ENCODE data around the gene WIPF1.
A peak's percentile ranks its signal among the peaks of the same experiment; 100 is the strongest.
"Not testable (repeated sequence)": the region's sequence is repeated elsewhere in the genome, so short reads cannot be mapped to it uniquely, and the experiment has no call there.

WIPF1 gene

GRCh38 chr2:174552880-174553279 lies 44.7 kb downstream of the WIPF1 start:
- no peaks in the 10 kb centered on the region for H3K9me3 Mint-ChIP-seq
- H3K27ac Mint-ChIP-seq: peak overlapping the region; percentile 89 to 91
- no peaks in the 10 kb centered on the region for H3K27me3 Mint-ChIP-seq
- ATAC-seq (replicated peaks): no peak
- DNase-seq: no peak
- H3K4me1 Mint-ChIP-seq (ENCODE audit: low read depth in 2 of 2): peaks cover 22 to 30% of the 10 kb centered on the region in 2 donors
- peak overlapping the region; percentile 25 to 37 for H3K4me3 Mint-ChIP-seq
- peaks cover 22% of the 10 kb centered on the region for H3K36me3 Mint-ChIP-seq (ENCODE audit: insufficient read depth)

GRCh38 chr2:174551697-174552096 lies 45.9 kb downstream of the WIPF1 start:
- H3K36me3 Mint-ChIP-seq (ENCODE audit: insufficient read depth): peaks cover 14% of the 10 kb centered on the region
- peak overlapping the region; percentile 89 to 91 for H3K27ac Mint-ChIP-seq
- DNase-seq: no peak
- no peak for ATAC-seq (replicated peaks)
- no peaks in the 10 kb centered on the region for H3K9me3 Mint-ChIP-seq
- H3K4me3 Mint-ChIP-seq: no peak overlapping the region
- H3K27me3 Mint-ChIP-seq: no peaks in the 10 kb centered on the region
- peaks cover 26 to 30% of the 10 kb centered on the region in 2 donors for H3K4me1 Mint-ChIP-seq (ENCODE audit: low read depth in 2 of 2)

- H3K4me3 Mint-ChIP-seq; H3K27me3 Mint-ChIP-seq; DNase-seq; H3K9me3 Mint-ChIP-seq; ATAC-seq (replicated peaks); H3K27ac Mint-ChIP-seq; H3K36me3 Mint-ChIP-seq (ENCODE audit: insufficient read depth): not testable (repeated sequence)
- H3K4me1 Mint-ChIP-seq (ENCODE audit: low read depth in 2 of 2): peaks cover 16 to 18% of the 10 kb centered on the region in 2 donors
These were observed 49.0 kb downstream of the WIPF1 start for GRCh38 chr2:174548646-174549045.

- not testable (repeated sequence) for H3K27ac Mint-ChIP-seq; DNase-seq; H3K9me3 Mint-ChIP-seq; ATAC-seq (replicated peaks); H3K36me3 Mint-ChIP-seq (ENCODE audit: insufficient read depth); H3K27me3 Mint-ChIP-seq; H3K4me3 Mint-ChIP-seq
- H3K4me1 Mint-ChIP-seq (ENCODE audit: low read depth in 2 of 2): peaks cover 16 to 19% of the 10 kb centered on the region in 2 donors
These were observed 49.6 kb downstream of the WIPF1 start for GRCh38 chr2:174548021-174548420.

- Mint-ChIP-seq H3K27me3 (no peaks in the 10 kb centered on the region), H3K27ac (peak overlapping the region in 1 of 2 donors; percentile 28), H3K4me1 (ENCODE audit: low read depth in 2 of 2) (peaks cover 9 to 10% of the 10 kb centered on the region in 2 donors), H3K9me3 (no peaks in the 10 kb centered on the region), H3K4me3 (peak overlapping the region in 1 of 2 donors; percentile 37), H3K36me3 (ENCODE audit: insufficient read depth) (peaks cover 4% of the 10 kb centered on the region)
- ATAC-seq (replicated peaks) (peak; percentile 66), DNase-seq (peak; percentile 11 to 16 (median 14))
These were observed 50.8 kb downstream of the WIPF1 start for GRCh38 chr2:174546519-174547506.

GRCh38 chr2:174545240-174545639 lies 52.4 kb downstream of the WIPF1 start:
- H3K36me3 Mint-ChIP-seq (ENCODE audit: insufficient read depth): no peaks in the 10 kb centered on the region
- H3K9me3 Mint-ChIP-seq: no peaks in the 10 kb centered on the region
- H3K4me1 Mint-ChIP-seq (ENCODE audit: low read depth in 2 of 2): peaks cover 6 to 8% of the 10 kb centered on the region in 2 donors
- no peak overlapping the region for H3K4me3 Mint-ChIP-seq
- no peaks in the 10 kb centered on the region for H3K27me3 Mint-ChIP-seq
- ATAC-seq (replicated peaks) (no peak), DNase-seq (no peak)
- no peak overlapping the region for H3K27ac Mint-ChIP-seq

GRCh38 chr2:174544802-174545201 lies 52.8 kb downstream of the WIPF1 start:
- H3K4me1 Mint-ChIP-seq (ENCODE audit: low read depth in 2 of 2): peaks cover 5 to 8% of the 10 kb centered on the region in 2 donors
- peak overlapping the region in 1 of 2 donors; percentile 48 for H3K27ac Mint-ChIP-seq
- H3K27me3 Mint-ChIP-seq: no peaks in the 10 kb centered on the region
- no peaks in the 10 kb centered on the region for H3K9me3 Mint-ChIP-seq
- DNase-seq (no peak), ATAC-seq (replicated peaks) (no peak)
- no peak overlapping the region for H3K4me3 Mint-ChIP-seq
- no peaks in the 10 kb centered on the region for H3K36me3 Mint-ChIP-seq (ENCODE audit: insufficient read depth)

- Mint-ChIP-seq H3K27ac (peak overlapping the region in 1 of 2 donors; percentile 48), H3K4me1 (ENCODE audit: low read depth in 2 of 2) (peaks cover 4 to 8% of the 10 kb centered on the region in 2 donors), H3K36me3 (ENCODE audit: insufficient read depth) (no peaks in the 10 kb centered on the region), H3K4me3 (no peak overlapping the region), H3K9me3 (no peaks in the 10 kb centered on the region), H3K27me3 (no peaks in the 10 kb centered on the region)
- DNase-seq (no peak), ATAC-seq (replicated peaks) (no peak)
These were observed 53.4 kb downstream of the WIPF1 start for GRCh38 chr2:174544156-174544555.

GRCh38 chr2:174540893-174541292 lies 56.7 kb downstream of the WIPF1 start:
- Mint-ChIP-seq H3K4me3 (no peak overlapping the region), H3K9me3 (no peaks in the 10 kb centered on the region), H3K4me1 (ENCODE audit: low read depth in 2 of 2) (peaks cover 0 to 8% of the 10 kb centered on the region in 2 donors), H3K36me3 (ENCODE audit: insufficient read depth) (no peaks in the 10 kb centered on the region), H3K27ac (no peak overlapping the region), H3K27me3 (peaks cover 4 to 7% of the 10 kb centered on the region in 2 donors)
- ATAC-seq (replicated peaks): no peak
- no peak for DNase-seq

GRCh38 chr2:174535757-174536703 lies 61.6 kb downstream of the WIPF1 start:
- ATAC-seq (replicated peaks) (no peak), DNase-seq (no peak)
- peaks cover 11 to 20% of the 10 kb centered on the region in 2 donors for H3K27me3 Mint-ChIP-seq
- H3K27ac Mint-ChIP-seq: no peak overlapping the region
- H3K4me3 Mint-ChIP-seq: no peak overlapping the region
- no peaks in the 10 kb centered on the region for H3K36me3 Mint-ChIP-seq (ENCODE audit: insufficient read depth)
- no peaks in the 10 kb centered on the region for H3K9me3 Mint-ChIP-seq
- H3K4me1 Mint-ChIP-seq (ENCODE audit: low read depth in 2 of 2): no peaks in the 10 kb centered on the region

- Mint-ChIP-seq H3K9me3 (no peaks in the 10 kb centered on the region), H3K27ac (no peak overlapping the region), H3K4me1 (ENCODE audit: low read depth in 2 of 2) (no peaks in the 10 kb centered on the region), H3K27me3 (peaks cover 11 to 20% of the 10 kb centered on the region in 2 donors), H3K36me3 (ENCODE audit: insufficient read depth) (no peaks in the 10 kb centered on the region), H3K4me3 (no peak overlapping the region)
- ATAC-seq (replicated peaks): no peak
- DNase-seq: no peak
These were observed 62.5 kb downstream of the WIPF1 start for GRCh38 chr2:174535083-174535482.

- Mint-ChIP-seq H3K9me3 (no peaks in the 10 kb centered on the region), H3K27ac (no peak overlapping the region)
These were observed 67.7 kb downstream of the WIPF1 start for GRCh38 chr2:174529916-174530315.

GRCh38 chr2:174527959-174528358 lies 69.6 kb downstream of the WIPF1 start:
- no peak overlapping the region for H3K27ac Mint-ChIP-seq
- peaks cover 4% of the 10 kb centered on the region for H3K36me3 Mint-ChIP-seq (ENCODE audit: insufficient read depth)
- ATAC-seq (replicated peaks): no peak
- DNase-seq: no peak
- no peaks in the 10 kb centered on the region for H3K4me1 Mint-ChIP-seq (ENCODE audit: low read depth in 2 of 2)
- no peaks in the 10 kb centered on the region for H3K9me3 Mint-ChIP-seq
- peaks cover 0 to 9% of the 10 kb centered on the region in 2 donors for H3K27me3 Mint-ChIP-seq
- H3K4me3 Mint-ChIP-seq: no peak overlapping the region

More at GRCh38 chr2:174529916-174530315, 67.7 kb downstream of the WIPF1 start:
- H3K36me3 Mint-ChIP-seq (ENCODE audit: insufficient read depth): peaks cover 4% of the 10 kb centered on the region
- ATAC-seq (replicated peaks) (no peak), DNase-seq (no peak)
- no peaks in the 10 kb centered on the region for H3K4me1 Mint-ChIP-seq (ENCODE audit: low read depth in 2 of 2)
- H3K4me3 Mint-ChIP-seq: no peak overlapping the region
- peaks cover 0 to 11% of the 10 kb centered on the region in 2 donors for H3K27me3 Mint-ChIP-seq

All from effector memory CD8-positive, alpha-beta T cell (primary cell).